Measurements from ENCODE around the gene PALD1. TPM values are rescaled to one million over a fixed set of nuclear protein-coding genes. Genes with fewer than 3 reads are reported as not detected.
"Not testable (repeated sequence)": the region's sequence is repeated elsewhere in the genome, so short reads cannot be mapped to it uniquely, and the experiment has no call there.

The PALD1 gene
- polyA plus RNA-seq, 10 donors: 10.7 to 16.3 (median 14.4) TPM

- no peak for DNase-seq
Observed at GRCh38 chr10:70571236-70571635, 92.7 kb downstream of the PALD1 start.

DNA sequence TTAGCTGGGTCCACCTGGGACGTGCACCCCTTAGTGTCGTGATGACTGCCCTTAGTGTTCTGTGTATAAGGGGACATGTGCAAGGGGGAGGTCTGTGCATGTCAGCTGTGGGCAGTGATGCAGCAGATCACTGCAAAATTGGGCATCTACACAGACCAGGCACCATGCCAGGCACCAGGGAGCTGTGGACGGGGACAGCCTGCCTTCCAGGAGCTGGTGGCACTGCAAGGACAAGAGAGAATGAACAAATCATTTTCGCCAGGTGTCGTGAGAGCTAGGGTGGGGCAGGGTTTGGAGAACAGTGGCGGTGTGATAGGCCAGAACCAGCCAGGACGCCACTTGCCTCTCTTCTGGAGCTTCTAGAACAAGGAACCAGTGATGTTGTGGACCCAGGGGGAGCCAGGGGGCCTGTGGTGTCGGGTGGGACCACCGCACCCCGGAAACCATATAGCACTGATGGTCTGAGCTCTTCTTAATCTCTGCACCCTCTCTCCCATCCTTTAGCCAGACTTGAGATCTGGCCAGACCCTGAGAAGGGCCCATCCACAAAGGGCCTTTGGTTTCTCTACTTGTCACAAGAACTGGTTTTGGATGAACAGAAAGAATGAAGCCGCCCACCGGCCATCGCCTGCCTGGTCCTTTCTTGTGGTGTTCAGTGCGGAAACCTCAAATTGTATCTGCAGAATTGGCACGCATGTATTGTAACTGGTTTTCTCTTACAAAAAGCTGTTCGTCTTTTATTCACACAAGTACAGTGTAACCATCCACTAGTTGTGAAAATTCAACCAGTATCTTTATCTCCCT lies 93.3 kb downstream of the PALD1 start:
- no peak for DNase-seq

DNA sequence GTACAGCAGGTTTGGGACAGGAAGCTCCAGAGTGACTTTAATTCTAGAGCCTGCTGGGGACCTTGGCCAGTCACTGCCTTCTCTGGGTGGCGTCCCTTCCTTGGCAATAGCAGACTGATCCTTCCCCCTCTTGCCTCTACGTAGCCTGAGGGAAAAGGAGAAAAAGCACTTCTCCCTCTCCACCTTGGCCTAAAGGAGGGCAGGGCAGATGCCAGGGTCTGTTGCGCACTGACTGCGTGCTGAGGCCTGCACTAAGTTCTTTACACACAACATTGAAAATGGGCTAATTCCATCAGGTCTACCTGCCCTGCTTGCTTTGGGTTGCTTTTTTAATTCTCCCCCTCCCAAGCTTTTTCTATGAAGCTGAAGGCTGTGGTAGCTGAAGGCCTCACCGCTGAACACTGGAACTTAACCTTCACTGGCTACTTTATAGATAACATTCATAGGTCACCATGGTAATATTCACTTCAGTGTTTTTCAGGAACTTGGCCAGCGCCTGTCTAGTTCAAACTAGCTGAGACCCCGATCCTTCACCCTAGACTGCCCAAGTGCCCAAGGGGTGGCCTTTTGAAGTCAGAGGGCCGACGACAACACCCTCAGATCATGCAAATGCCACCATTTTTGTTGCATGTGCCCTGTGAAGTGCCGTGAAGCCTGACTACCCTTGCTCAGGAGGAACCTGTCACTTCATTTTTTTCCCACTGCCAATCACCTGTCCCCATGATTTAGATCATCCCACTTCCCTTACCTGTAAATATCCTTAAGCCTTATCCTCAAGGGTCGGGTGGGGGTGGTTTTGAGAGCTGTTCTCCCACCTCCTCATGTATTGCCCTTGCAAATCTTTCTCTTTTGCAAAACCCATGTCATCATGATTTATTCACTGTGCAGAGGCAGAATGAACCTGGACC lies 95.3 kb downstream of the PALD1 start:
- no peak for DNase-seq

GRCh38 chr10:70575486-70575873 lies 96.9 kb downstream of the PALD1 start:
- no peak for DNase-seq

GRCh38 chr10:70575874-70576802 lies 97.6 kb downstream of the PALD1 start:
- peak in 2 of 3 donors; percentile 60 to 78 for DNase-seq

- no peak for DNase-seq
Observed at GRCh38 chr10:70576803-70577517, 98.4 kb downstream of the PALD1 start.

DNA sequence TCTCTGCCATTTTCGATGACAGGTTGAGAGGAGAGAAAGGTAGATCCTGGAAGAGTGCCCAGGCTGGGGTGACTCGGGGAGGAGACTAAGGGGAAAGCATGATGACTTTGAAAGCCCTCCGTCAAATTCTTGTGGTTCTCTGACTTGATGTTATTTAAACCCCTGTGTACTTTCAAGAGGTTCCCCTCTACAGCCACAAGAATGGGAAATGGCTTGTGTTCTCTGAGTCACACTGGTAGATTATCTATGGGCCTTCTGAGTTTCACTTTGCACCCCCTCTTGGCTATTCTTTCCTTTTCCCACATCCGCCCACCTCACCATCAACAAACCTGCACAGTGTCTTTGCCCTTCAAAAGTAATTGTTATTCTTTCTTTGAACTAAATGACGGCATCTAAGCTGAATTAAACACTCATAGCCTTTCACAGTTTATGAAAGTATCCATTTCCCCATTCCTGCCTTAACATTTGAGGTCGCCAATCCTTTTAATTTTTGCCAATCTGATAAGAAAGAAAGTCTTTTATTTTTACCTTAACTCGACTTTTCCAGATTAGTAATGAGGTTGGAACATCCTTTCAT lies 99.9 kb downstream of the PALD1 start:
- no peak for DNase-seq

DNA sequence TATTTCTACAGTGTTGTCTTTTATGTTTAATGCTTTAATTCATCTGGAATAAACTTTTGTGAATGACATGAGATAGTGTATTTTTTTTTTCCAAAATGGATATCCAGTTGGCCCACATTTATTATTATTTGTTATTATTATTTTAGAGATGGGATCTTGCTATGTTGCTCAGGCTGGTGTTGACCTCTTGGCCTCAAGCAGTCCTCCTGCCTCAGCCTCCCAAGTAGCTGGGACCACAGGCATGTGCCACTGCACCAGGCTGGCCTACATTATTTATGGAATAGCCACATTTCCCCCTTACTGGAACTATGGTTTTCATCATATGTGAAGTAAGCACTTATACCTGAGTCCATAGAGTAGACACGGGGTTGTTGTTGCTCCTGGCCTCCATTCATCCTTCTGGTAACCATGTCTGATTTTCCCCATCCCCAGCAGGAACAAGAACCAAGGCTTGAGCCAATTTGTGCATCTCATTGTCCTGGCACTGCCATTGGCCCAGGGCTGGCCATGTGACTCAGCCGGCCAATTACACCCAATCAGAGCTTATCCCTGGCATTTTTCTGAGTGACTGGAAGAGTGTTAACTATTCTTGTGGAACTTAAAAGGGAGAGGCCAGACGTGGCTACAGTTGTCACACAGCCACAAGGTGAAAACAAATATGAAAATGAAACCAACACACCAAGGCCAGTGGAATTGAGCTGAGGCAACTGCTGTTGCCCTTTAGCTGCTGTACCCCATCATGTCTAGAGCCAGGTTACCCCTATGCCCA lies 100.9 kb downstream of the PALD1 start:
- DNase-seq: no peak

- not testable (repeated sequence) for DNase-seq
Observed at GRCh38 chr10:70581176-70581575, 102.6 kb downstream of the PALD1 start.

GRCh38 chr10:70582793-70583668 lies 104.5 kb downstream of the PALD1 start:
- DNase-seq: no peak

DNA sequence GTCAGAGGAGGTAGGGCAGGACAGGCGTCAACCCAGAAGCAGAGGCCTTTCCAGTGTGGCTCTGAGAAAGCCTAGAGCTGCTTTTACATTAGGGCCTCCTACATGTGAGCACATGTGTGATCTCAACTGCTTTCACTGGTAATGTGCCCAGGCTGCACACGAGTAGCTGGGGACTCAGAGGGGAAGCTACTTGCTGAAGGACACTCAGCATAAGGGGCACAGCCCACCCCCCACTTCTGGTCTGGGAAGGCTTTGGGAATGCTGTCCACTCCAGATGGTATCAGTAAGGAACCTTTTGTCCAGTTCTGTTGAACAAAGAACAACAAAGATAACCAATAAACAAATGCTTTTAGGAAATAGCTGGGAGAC lies 105.1 kb downstream of the PALD1 start:
- no peak for DNase-seq

GRCh38 chr10:70584366-70584765 lies 105.8 kb downstream of the PALD1 start:
- DNase-seq: no peak

GRCh38 chr10:70584909-70585544 lies 106.5 kb downstream of the PALD1 start:
- peak in 2 of 3 donors; percentile 58 to 78 for DNase-seq

GRCh38 chr10:70585578-70586169 lies 107.1 kb downstream of the PALD1 start:
- no peak for DNase-seq

DNA sequence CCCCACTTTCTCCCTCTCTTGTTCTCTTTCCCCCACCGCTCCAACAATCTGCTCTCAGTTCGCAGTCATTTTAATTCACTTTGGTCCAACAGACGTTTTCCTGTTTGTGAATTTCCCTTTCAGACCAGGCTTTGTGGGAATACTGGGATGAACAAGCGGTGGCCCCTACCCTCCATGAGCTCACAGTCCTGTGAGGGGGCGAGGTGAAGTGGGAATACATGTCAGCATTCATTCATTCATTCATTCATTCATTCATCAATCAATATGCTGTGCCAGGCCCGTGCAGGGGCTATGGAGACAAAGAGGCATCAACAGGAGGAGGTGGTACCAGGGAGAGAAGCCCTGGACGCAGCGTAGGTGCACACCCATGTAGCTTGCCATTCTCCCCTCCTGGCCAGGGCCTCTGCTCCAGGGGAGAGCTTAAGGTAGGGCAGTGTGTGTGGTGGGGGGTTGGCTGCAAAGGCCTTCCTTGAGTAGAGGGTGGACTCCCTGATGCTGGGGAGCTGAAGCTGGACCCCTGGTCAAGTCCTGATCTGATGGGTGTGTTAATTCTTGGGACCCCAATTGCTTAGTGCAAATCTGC lies 107.9 kb downstream of the PALD1 start:
- DNase-seq: no peak

DNA sequence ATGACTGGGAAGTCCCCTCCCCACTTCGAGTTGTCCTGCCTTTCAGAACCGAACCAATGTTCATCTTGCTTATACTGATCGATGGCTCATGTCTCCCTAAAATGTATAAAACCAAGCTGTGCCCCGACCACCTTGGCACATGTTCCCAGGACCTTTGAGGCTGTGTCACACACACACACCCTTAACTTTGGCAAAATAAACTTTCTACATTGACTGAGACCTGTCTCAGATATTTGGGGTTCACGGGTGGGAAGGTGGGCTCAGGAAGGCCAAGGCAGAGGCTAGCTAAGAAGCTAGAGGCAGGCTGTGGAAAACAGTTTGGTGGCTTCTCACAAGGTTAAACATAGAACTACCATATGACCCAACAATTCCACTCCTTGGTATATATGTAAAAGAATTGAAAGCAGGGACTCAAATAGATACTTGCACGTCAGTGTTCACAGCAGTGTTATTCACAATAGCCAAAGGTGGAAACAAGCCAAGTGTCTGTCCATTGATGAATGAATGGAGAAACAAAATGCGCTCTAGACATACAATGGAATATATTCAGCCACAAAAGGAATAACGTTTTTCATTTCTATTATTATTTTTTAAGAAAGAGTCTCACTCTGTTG lies 108.6 kb downstream of the PALD1 start:
- no peak for DNase-seq

- DNase-seq: no peak
Observed at GRCh38 chr10:70588255-70588654, 109.7 kb downstream of the PALD1 start.

Measured in muscle of back (tissue), 11 donors.